Measurements from ENCODE around the gene LYZL4.

Gene LYZL4

DNA sequence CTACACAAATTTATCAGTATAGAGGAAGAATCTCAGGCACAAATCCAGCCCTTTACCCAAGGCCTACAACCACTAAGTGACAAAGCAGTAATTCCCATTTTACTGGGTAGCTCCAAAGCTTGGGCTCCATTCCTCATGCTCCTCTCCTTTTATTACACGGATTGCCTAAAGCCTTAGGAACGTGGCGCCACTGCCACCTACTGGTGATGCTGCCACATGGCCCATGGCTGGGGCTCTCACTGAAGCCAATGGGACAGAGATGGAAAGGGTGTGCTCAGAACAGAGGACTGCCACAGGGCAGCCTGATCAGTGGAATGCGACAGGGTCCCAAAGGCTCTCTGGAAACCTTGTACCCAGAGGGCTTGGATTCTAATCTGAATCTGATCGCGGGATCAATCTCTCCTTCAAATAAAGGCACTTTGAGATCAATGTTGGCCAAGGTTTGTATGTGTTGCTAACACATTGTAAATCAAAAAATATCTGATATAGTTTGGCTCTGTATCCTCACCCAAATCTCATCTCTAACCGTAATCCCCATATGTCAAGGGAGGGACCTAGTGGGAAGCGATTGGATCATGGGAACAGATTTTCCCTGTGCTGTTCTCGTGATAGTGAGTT lies 33.5 kb upstream of the LYZL4 start:
- Histone ChIP-seq H3K9ac (no peak overlapping the region), H3K4me3 (ENCODE audit: low read depth, low read length) (no peak overlapping the region), H3K4me2 (ENCODE audit: low read length) (no peak overlapping the region), H2AFZ (no peak overlapping the region), H3K79me2 (no peaks in the 10 kb centered on the region), H3K27ac (no peak overlapping the region), H3K36me3 (ENCODE audit: control insufficient read depth, insufficient read depth, low read length) (no peaks in the 10 kb centered on the region), H3K27me3 (ENCODE audit: control insufficient read depth, insufficient read depth, low read length) (no peaks in the 10 kb centered on the region), H3K9me3 (ENCODE audit: control insufficient read depth, low read length) (no peaks in the 10 kb centered on the region), H3K4me1 (no peaks in the 10 kb centered on the region)
- TF ChIP-seq, protein P1, sequence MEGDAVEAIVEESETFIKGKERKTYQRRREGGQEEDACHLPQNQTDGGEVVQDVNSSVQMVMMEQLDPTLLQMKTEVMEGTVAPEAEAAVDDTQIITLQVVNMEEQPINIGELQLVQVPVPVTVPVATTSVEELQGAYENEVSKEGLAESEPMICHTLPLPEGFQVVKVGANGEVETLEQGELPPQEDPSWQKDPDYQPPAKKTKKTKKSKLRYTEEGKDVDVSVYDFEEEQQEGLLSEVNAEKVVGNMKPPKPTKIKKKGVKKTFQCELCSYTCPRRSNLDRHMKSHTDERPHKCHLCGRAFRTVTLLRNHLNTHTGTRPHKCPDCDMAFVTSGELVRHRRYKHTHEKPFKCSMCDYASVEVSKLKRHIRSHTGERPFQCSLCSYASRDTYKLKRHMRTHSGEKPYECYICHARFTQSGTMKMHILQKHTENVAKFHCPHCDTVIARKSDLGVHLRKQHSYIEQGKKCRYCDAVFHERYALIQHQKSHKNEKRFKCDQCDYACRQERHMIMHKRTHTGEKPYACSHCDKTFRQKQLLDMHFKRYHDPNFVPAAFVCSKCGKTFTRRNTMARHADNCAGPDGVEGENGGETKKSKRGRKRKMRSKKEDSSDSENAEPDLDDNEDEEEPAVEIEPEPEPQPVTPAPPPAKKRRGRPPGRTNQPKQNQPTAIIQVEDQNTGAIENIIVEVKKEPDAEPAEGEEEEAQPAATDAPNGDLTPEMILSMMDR (IDR thresholded peaks at IDR 0.05): peak; percentile 97

DNA sequence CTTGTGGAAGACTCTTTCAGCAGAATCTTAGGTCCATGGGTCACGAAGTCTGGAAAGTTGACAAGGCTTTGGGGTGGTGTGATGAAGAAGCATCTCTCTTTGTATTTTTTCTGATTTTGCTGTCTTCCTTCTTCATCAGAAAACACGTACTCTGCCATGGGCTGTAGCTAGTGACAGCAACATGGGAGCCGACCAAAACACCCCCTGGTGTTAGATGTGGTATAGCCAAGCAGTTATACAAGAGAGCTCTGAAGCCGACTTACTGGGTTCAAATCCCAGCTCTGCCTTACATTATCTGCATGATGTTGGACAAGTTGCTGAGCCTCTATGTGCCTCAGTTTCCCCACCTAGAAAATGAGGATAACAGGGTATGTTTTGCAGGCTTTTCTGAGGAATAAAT lies 32.9 kb upstream of the LYZL4 start:
- no peaks in the 10 kb centered on the region for H3K79me2 ChIP-seq
- no peak overlapping the region for H2AFZ ChIP-seq
- H3K36me3 ChIP-seq (ENCODE audit: control insufficient read depth, insufficient read depth, low read length): no peaks in the 10 kb centered on the region
- no peaks in the 10 kb centered on the region for H3K27me3 ChIP-seq (ENCODE audit: control insufficient read depth, insufficient read depth, low read length)
- TF ChIP-seq, protein P1 (IDR thresholded peaks at IDR 0.05): no peak
- H3K4me3 ChIP-seq (ENCODE audit: low read depth, low read length): no peak overlapping the region
- no peak overlapping the region for H3K4me2 ChIP-seq (ENCODE audit: low read length)
- H3K9me3 ChIP-seq (ENCODE audit: control insufficient read depth, low read length): no peaks in the 10 kb centered on the region
- H3K4me1 ChIP-seq: no peaks in the 10 kb centered on the region
- H3K27ac ChIP-seq: no peak overlapping the region
- H3K9ac ChIP-seq: no peak overlapping the region

DNA sequence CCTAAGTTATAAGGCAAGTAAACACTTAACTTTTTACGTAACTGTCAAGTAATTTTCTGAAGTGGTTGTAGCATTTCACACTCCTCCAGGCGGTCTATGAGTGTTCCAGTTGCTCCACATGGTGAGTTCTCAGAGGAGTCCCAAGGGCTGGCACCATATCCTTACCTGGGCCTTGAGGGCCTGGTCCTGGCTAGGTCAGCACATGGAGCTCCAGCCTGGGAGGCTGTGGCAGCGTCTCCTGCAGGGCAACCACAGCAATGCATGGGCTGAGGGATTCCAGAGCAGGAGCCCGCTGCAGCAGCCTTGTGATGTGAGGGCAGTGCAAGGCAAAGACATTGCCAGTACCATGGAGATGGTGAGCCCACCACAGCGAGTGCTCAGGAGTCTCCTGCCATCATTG lies 32.2 kb upstream of the LYZL4 start:
- Histone ChIP-seq H3K9me3 (ENCODE audit: control insufficient read depth, low read length) (no peaks in the 10 kb centered on the region), H3K79me2 (no peaks in the 10 kb centered on the region), H3K27me3 (ENCODE audit: control insufficient read depth, insufficient read depth, low read length) (no peaks in the 10 kb centered on the region), H3K9ac (no peak overlapping the region), H3K4me3 (ENCODE audit: low read depth, low read length) (no peak overlapping the region), H2AFZ (no peak overlapping the region), H3K4me2 (ENCODE audit: low read length) (no peak overlapping the region), H3K4me1 (no peaks in the 10 kb centered on the region), H3K36me3 (ENCODE audit: control insufficient read depth, insufficient read depth, low read length) (no peaks in the 10 kb centered on the region), H3K27ac (no peak overlapping the region)
- TF ChIP-seq, protein P1 (IDR thresholded peaks at IDR 0.05): no peak

DNA sequence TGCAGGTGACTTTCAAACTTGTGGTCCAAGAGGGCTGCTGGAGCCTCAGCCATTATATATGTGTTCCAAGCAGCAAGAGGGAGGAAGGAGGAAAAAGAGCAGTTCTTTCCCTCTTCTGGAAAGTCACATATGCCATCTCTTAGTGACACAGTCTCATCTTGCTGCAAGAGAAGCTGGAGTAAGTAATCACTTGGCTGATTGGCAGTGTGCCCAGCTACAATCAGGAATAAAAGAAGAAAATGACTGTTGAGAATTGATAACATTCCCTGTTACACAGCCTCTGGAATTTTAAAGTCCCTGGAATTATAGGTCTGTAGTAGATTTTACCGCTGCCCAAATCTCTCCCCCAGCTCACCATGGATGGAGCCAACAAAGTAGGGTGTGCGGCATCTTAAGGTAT lies 31.4 kb upstream of the LYZL4 start:
- Histone ChIP-seq H3K79me2 (no peaks in the 10 kb centered on the region), H3K9ac (no peak overlapping the region), H3K27ac (no peak overlapping the region), H3K36me3 (ENCODE audit: control insufficient read depth, insufficient read depth, low read length) (no peaks in the 10 kb centered on the region), H3K9me3 (ENCODE audit: control insufficient read depth, low read length) (no peaks in the 10 kb centered on the region), H3K4me2 (ENCODE audit: low read length) (no peak overlapping the region), H3K27me3 (ENCODE audit: control insufficient read depth, insufficient read depth, low read length) (no peaks in the 10 kb centered on the region), H3K4me3 (ENCODE audit: low read depth, low read length) (no peak overlapping the region), H3K4me1 (no peaks in the 10 kb centered on the region), H2AFZ (no peak overlapping the region)
- TF ChIP-seq, protein P1 (IDR thresholded peaks at IDR 0.05): no peak

DNA sequence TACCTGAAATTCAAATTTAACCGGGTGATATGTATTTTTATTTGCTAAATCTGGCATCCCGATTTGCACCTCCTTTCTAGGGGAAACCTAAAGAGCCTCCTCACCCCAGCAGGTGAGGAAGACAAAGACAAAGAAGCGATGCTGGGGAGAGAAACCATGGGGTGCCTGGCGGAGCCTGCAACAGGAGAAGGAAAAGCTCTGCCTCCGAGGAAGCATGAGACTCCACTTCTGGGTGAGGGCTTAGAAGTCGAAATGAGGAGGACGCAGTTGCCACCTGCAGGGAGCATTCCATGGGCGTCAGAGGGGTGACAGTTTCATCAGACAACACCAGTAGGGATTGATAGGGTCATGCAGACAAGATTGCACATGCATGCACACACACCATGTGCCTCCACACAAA lies 30.5 kb upstream of the LYZL4 start:
- TF ChIP-seq, protein P1 (IDR thresholded peaks at IDR 0.05): no peak
- no peak overlapping the region for H3K9ac ChIP-seq
- no peaks in the 10 kb centered on the region for H3K9me3 ChIP-seq (ENCODE audit: control insufficient read depth, low read length)
- no peaks in the 10 kb centered on the region for H3K79me2 ChIP-seq
- H3K4me3 ChIP-seq (ENCODE audit: low read depth, low read length): no peak overlapping the region
- H3K36me3 ChIP-seq (ENCODE audit: control insufficient read depth, insufficient read depth, low read length): no peaks in the 10 kb centered on the region
- no peak overlapping the region for H2AFZ ChIP-seq
- no peaks in the 10 kb centered on the region for H3K27me3 ChIP-seq (ENCODE audit: control insufficient read depth, insufficient read depth, low read length)
- H3K4me1 ChIP-seq: no peaks in the 10 kb centered on the region
- H3K27ac ChIP-seq: no peak overlapping the region
- no peak overlapping the region for H3K4me2 ChIP-seq (ENCODE audit: low read length)
